Measurements from ENCODE around the gene MMP25.
A peak's percentile ranks its signal among the peaks of the same experiment; 100 is the strongest.
"Not testable (repeated sequence)": the region's sequence is repeated elsewhere in the genome, so short reads cannot be mapped to it uniquely, and the experiment has no call there.

The MMP25 gene

GRCh38 chr16:3069146-3069545, 22.8 kb downstream of the MMP25 start:
- peaks cover 15% of the 10 kb centered on the region for H3K36me3 Mint-ChIP-seq
- not testable (repeated sequence) for H3K27me3 Mint-ChIP-seq, H3K9me3 Mint-ChIP-seq
- H3K4me1 Mint-ChIP-seq: peaks cover 70% of the 10 kb centered on the region
- H3K27ac Mint-ChIP-seq: peak overlapping the region; percentile 80
- peak overlapping the region; percentile 26 for H3K4me3 Mint-ChIP-seq

DNA sequence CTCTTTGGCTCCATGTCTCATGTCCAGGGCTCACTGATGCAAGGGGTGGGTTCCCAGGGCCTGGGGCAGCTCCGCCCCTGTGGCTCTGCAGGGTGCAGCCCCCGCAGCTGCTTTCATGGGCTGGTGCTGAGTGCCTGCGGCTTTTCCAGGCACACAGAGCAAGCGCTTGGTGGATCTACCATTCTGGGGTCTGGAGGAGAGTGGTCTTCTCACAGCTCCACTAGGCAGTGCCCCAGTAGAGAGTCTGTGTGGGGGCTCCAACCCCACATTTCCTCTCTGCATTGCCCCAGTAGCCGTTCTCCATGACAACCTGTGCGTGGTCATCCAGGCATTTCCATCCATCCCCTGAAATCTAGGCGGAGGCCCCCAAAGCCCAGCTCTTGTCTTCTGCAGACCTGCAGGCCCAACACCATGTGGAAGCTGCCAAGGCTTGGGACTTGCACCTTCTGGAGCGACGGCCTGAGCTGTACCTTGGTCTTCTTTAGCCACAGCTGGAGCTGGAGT, 24.3 kb downstream of the MMP25 start:
- Mint-ChIP-seq H3K27ac (peak overlapping the region; percentile 80), H3K36me3 (peaks cover 11% of the 10 kb centered on the region), H3K9me3 (no peaks in the 10 kb centered on the region), H3K4me1 (peaks cover 73% of the 10 kb centered on the region), H3K27me3 (no peaks in the 10 kb centered on the region), H3K4me3 (peak overlapping the region; percentile 36)

GRCh38 chr16:3071655-3072054, 25.3 kb downstream of the MMP25 start:
- no peak overlapping the region for H3K4me3 Mint-ChIP-seq
- peak overlapping the region; percentile 56 for H3K27ac Mint-ChIP-seq
- no peaks in the 10 kb centered on the region for H3K27me3 Mint-ChIP-seq
- no peaks in the 10 kb centered on the region for H3K9me3 Mint-ChIP-seq
- peaks cover 79% of the 10 kb centered on the region for H3K4me1 Mint-ChIP-seq
- peaks cover 10% of the 10 kb centered on the region for H3K36me3 Mint-ChIP-seq

DNA sequence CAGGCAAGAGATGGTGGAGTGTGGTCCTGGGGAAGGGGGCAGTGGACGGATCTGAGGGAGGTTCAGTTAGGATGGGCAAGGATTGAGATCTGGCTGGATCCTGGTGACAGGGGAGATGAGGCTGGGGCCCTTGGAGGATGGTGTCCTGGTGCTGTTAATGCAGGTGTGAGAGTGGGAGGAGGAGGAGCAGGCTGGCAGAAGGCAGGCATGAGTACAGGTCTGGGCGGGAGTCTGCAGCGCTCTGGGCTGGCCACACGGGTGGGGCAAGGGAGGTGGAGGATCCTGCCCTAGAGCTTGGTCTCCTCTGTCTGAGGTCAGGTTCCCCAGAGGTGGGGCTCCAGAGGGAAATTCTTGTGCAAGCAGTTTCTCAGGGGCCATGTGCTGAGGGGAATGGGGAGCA, 25.8 kb downstream of the MMP25 start:
- not testable (repeated sequence) for H3K4me3 Mint-ChIP-seq, H3K27me3 Mint-ChIP-seq, H3K9me3 Mint-ChIP-seq, H3K36me3 Mint-ChIP-seq
- H3K4me1 Mint-ChIP-seq: peaks cover 84% of the 10 kb centered on the region
- H3K27ac Mint-ChIP-seq: peak overlapping the region; percentile 51

DNA sequence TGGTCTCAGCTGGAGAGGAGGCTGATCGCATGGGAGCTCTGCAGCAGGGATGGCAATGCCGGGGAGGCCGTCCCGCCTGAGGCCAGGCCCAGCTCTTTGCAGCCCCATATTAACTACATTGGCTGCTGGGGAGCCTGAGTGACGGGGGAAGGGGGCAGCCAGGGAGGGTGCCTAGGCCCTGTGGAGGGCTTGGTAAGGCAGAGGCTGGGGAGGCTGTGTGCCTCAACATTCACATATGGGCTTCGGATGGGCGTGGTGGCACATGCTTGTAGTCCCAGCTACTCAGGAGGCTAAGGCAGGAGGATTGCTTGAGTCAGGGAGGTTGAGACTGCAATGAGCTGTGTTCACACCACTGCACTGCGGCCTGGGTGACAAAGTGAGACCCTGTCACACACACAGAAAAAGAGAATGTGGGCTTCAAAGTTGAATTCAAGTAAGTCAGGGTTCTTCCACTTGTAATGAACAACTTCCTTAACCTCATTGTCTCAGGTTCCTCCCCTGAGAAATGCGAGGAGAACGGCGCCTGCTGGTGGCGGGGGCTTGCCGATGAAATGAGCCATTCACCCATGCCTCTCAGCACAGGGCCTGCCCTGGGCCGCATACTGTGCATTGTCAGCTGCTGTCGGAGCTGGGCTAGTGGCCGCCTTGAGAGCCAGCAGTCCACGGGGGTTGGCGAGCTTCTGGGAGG, 26.4 kb downstream of the MMP25 start:
- Mint-ChIP-seq H3K4me1 (peaks cover 86% of the 10 kb centered on the region), H3K4me3 (peak overlapping the region; percentile 39)
- H3K27me3 Mint-ChIP-seq, H3K36me3 Mint-ChIP-seq, H3K27ac Mint-ChIP-seq, H3K9me3 Mint-ChIP-seq: not testable (repeated sequence)

DNA sequence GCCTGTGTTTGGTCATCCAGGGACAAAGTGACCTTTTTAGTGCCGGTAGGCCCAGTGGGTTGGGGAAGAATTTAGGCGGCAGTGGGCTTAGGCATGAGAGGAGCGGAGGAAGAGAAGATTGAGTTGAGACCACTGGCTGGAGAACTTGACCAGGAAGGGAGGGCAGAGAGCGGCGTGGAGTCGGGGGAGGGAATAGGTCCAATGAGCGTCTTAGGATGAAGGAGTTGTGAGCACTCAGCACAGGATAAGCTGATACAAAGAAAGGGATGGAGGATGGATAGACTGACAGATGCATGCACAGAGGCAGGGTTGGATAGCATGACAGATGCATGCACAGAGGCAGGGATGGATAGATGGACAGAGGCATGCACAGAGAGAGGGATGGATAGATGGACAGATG, 27.1 kb downstream of the MMP25 start:
- Mint-ChIP-seq H3K36me3 (peaks cover 9% of the 10 kb centered on the region), H3K27ac (peak overlapping the region; percentile 79), H3K4me3 (peak overlapping the region; percentile 39), H3K27me3 (no peaks in the 10 kb centered on the region), H3K4me1 (peaks cover 86% of the 10 kb centered on the region), H3K9me3 (no peaks in the 10 kb centered on the region)

GRCh38 chr16:3074860-3075522, 28.6 kb downstream of the MMP25 start:
- Mint-ChIP-seq H3K27me3 (no peaks in the 10 kb centered on the region), H3K4me1 (peaks cover 84% of the 10 kb centered on the region), H3K9me3 (no peaks in the 10 kb centered on the region), H3K27ac (peak overlapping the region; percentile 95), H3K4me3 (peak overlapping the region; percentile 79), H3K36me3 (peaks cover 6% of the 10 kb centered on the region)

DNA sequence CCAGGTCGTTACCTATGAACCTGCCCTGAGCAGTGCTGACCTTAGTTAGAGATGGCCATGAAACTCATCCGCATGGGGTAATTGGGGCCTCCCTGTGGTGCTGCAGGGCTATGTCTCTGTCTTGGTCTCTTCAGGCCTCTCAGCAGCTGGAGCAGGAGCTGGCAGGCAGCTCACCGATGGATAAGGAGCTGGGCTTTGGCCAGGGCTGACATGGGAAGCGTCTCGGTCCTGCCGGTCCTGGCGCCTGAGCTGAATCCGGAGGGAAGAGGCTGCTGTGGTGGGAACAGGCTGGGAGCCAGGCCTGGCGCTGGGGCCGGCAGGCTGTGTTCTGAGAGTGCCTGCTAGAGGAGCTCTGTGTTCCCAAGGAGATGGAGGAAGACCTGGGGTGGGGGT, 29.2 kb downstream of the MMP25 start:
- H3K4me1 Mint-ChIP-seq: peaks cover 82% of the 10 kb centered on the region
- peak overlapping the region; percentile 95 for H3K27ac Mint-ChIP-seq
- no peaks in the 10 kb centered on the region for H3K9me3 Mint-ChIP-seq
- peaks cover 4% of the 10 kb centered on the region for H3K36me3 Mint-ChIP-seq
- H3K4me3 Mint-ChIP-seq: peak overlapping the region; percentile 79
- H3K27me3 Mint-ChIP-seq: no peaks in the 10 kb centered on the region

GRCh38 chr16:3075946-3076345, 29.6 kb downstream of the MMP25 start:
- Mint-ChIP-seq H3K4me3 (peak overlapping the region; percentile 31), H3K27ac (peak overlapping the region; percentile 25), H3K4me1 (peaks cover 83% of the 10 kb centered on the region)
- not testable (repeated sequence) for H3K36me3 Mint-ChIP-seq, H3K9me3 Mint-ChIP-seq, H3K27me3 Mint-ChIP-seq

DNA sequence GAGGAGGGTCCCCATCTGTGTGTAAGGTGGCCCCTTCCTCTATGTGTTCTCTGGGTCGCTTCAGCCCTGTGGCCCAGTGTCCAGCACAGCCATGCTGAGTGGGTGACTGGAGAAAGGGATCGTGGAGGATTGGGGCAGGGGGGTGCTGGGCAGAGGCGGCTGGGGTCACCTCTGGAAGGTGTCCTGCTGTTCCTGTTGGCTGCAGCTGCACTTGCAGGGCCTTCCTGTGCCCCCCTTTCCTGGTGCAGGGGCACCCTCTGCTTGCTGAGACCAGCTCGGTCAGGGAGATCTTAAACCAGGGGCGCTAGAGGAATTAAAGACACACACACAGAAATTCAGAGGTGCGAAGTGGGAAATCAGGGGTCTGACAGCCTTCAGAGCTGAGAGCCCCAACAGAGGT, 30.2 kb downstream of the MMP25 start:
- no peaks in the 10 kb centered on the region for H3K9me3 Mint-ChIP-seq
- H3K4me3 Mint-ChIP-seq: peak overlapping the region; percentile 55
- peaks cover 80% of the 10 kb centered on the region for H3K4me1 Mint-ChIP-seq
- H3K27me3 Mint-ChIP-seq: no peaks in the 10 kb centered on the region
- H3K27ac Mint-ChIP-seq: peak overlapping the region; percentile 84
- H3K36me3 Mint-ChIP-seq: peaks cover 5% of the 10 kb centered on the region

DNA sequence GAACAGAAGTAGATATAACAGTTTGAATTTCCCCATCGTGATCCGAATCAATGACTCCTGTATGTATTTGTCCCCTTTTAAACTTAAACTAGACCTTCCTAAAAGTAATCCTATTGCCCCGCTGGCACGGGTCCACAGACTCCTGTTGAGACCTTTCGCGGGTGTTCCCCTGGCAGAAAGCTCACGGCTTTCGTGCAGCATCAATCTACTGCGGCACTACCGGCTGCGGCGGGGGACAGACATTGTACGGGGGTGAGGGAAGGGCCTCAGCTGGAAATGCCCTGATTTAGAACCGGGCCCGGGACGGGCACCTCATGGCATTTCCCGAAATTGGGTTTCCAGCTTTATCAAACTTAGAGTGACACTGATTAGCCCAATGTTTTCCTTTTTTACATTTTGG, 33.7 kb downstream of the MMP25 start:
- H3K36me3 Mint-ChIP-seq: peaks cover 5% of the 10 kb centered on the region
- no peaks in the 10 kb centered on the region for H3K9me3 Mint-ChIP-seq
- H3K27me3 Mint-ChIP-seq: no peaks in the 10 kb centered on the region
- H3K4me3 Mint-ChIP-seq: no peak overlapping the region
- H3K27ac Mint-ChIP-seq: no peak overlapping the region
- H3K4me1 Mint-ChIP-seq: peaks cover 67% of the 10 kb centered on the region

DNA sequence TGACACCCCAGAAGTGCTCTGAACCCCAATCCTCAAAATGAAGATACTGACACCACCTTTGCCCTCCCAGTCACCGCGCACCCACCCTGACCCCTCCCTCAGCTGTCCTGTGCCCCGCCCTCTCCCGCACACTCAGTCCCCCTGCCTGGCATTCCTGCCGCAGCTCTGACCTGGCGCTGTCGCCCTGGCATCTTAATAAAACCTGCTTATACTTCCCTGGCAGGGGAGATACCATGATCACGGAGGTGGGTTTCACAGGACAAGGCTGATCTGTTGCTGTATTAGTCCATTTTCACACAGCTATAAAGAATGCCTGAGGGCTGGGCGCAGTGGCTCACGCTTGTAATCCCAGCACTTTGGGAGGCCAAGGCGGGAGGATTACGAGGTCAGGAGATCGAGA, 35.6 kb downstream of the MMP25 start:
- H3K27ac Mint-ChIP-seq, H3K4me3 Mint-ChIP-seq, H3K36me3 Mint-ChIP-seq, H3K27me3 Mint-ChIP-seq, H3K9me3 Mint-ChIP-seq: not testable (repeated sequence)
- H3K4me1 Mint-ChIP-seq: peaks cover 60% of the 10 kb centered on the region

DNA sequence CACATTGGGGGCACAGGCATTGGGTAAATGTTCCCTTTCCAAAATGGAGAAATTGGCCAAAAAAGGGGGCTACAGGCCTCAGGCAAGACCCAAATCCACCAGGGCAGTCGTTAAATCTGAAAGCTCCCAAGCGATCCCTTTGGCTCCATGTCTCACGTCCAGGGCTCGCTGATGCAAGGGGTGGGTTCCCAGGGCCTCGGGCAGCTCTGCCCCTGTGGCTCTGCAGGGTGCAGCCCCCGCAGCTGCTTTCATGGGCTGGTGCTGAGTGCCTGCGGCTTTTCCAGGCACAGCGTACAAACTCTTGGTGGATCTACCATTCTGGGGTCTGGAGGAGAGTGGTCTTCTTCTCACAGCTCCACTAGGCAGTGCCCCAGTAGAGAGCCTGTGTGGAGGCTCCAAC, 37.0 kb downstream of the MMP25 start:
- not testable (repeated sequence) for H3K4me3 Mint-ChIP-seq, H3K27me3 Mint-ChIP-seq, H3K9me3 Mint-ChIP-seq, H3K36me3 Mint-ChIP-seq
- Mint-ChIP-seq H3K4me1 (peaks cover 57% of the 10 kb centered on the region), H3K27ac (peak overlapping the region; percentile 14)

DNA sequence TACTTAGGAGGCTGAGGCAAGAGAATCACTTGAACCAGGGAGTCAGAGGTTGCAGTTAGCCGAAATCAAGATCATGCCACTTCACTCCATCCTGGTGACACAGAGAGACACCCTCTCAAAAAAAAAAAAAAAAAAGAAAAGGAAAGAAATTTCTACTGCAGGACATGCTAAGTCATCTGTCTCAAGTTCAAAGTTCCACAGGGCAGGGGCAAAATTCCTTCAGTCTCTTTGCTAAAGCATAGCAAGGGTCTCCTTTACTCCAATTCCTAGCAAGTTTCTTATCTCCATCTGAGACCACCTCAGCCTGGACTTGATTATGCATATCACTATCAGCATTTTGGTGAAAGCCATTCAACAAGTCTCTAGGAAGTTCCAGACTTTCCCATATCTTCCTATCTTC, 38.1 kb downstream of the MMP25 start:
- peaks cover 50% of the 10 kb centered on the region for H3K4me1 Mint-ChIP-seq
- H3K4me3 Mint-ChIP-seq: no peak overlapping the region
- peaks cover 3% of the 10 kb centered on the region for H3K36me3 Mint-ChIP-seq
- H3K27ac Mint-ChIP-seq: peak overlapping the region; percentile 10
- no peaks in the 10 kb centered on the region for H3K9me3 Mint-ChIP-seq
- no peaks in the 10 kb centered on the region for H3K27me3 Mint-ChIP-seq

DNA sequence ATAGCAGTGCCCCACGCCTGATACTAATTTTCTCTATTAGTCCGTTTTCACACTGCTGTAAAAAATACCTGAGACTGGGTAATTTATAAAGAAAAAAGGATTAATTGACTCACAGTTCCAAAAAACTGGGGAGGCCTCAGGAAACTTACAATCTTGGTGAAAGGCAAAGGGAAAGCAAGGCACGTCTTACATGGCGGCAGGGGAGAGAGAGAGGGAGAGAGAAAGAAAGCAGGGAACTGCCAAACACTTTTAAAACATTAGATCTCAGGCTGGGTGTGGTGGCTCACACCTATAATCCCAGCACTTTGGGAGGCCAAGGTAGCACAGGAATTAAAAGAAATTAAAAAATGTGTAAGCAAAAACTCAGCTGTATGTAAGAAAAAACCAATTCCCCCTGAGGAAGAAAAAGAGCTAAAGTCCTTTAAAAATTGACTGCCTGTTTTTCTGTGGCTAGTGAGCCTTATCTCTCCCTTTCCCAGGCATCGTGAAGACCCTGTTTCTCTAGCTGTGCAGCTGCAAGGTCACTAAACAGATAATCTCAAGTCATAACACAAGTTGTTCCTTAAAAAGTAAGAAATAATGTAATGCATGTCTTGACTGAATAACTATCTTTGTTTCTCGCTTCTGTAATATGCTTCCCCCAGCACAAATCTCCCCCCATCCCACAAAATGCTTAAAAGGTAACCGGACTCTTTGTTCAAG, 38.8 kb downstream of the MMP25 start:
- H3K4me3 Mint-ChIP-seq: peak overlapping the region; percentile 26
- peak overlapping the region; percentile 12 for H3K27ac Mint-ChIP-seq
- no peaks in the 10 kb centered on the region for H3K27me3 Mint-ChIP-seq
- peaks cover 1% of the 10 kb centered on the region for H3K36me3 Mint-ChIP-seq
- H3K9me3 Mint-ChIP-seq: no peaks in the 10 kb centered on the region
- H3K4me1 Mint-ChIP-seq: peaks cover 43% of the 10 kb centered on the region

All from activated naive CD4-positive, alpha-beta T cell treated with anti-CD3 and anti-CD28 coated beads, Interleukin-2, amount 50 U/mL, for 24 hours (primary cell).